DOHH2 (cell line): ENCODE results near the gene FAM98C.

Experiments used
- H3F3A ChIP-seq: fragments of 200-600 bp; sonication (generic), shearing (Covaris generic); 2 replicates; pipeline ENCODE4 v1.6.0; 2016; ENCODE audit warnings: antibody characterized with exemption, mild to moderate bottlenecking; ENCODE audit not compliant: control insufficient read depth, insufficient read depth
- H3K27ac ChIP-seq: fragments of 200-600 bp; sonication (generic); 2 replicates; pipeline ENCODE4 v1.5.1; 2014; ENCODE audit warnings: low read depth, mild to moderate bottlenecking, low read length, moderate library complexity
- H3K27me3 ChIP-seq: fragments of 200-600 bp; sonication (generic); 2 replicates; pipeline ENCODE4 v1.6.1; 2014; ENCODE audit warnings: mild to moderate bottlenecking, low read length, mixed read lengths; ENCODE audit not compliant: control insufficient read depth
- H3K36me3 ChIP-seq: fragments of 200-600 bp; sonication (generic); 2 replicates; pipeline ENCODE4 v1.6.1; 2014; ENCODE audit warnings: mild to moderate bottlenecking, low read length, moderate library complexity, mixed read lengths; ENCODE audit not compliant: control insufficient read depth
- H3K4me1 ChIP-seq: fragments of 200-600 bp; sonication (generic); 2 replicates; pipeline ENCODE4 v1.6.1; 2014; ENCODE audit warnings: mild to moderate bottlenecking, low read length, mixed read lengths; ENCODE audit not compliant: control insufficient read depth
- H3K4me2 ChIP-seq: fragments of 200-600 bp; sonication (generic); 2 replicates; pipeline ENCODE4 v1.6.0; 2014; ENCODE audit warnings: mild to moderate bottlenecking, low read length, moderate library complexity
- H3K4me3 ChIP-seq: fragments of 200-600 bp; sonication (generic); 2 replicates; pipeline ENCODE4 v1.5.1; 2014; ENCODE audit warnings: mild to moderate bottlenecking, low read length, mixed read lengths
- H3K79me2 ChIP-seq: fragments of 200-600 bp; sonication (generic); 2 replicates; pipeline ENCODE4 v1.6.1; 2014; ENCODE audit warnings: mild to moderate bottlenecking, low read length, mixed read lengths; ENCODE audit not compliant: control insufficient read depth
- H3K9me2 ChIP-seq: fragments of 200-600 bp; sonication (generic); replicated peaks from 2 replicates; pipeline ENCODE4 v1.6.1; 2014; ENCODE audit warnings: mild to moderate bottlenecking, low read length, mixed read lengths; ENCODE audit not compliant: control insufficient read depth
- H3K9me3 ChIP-seq: fragments of 200-600 bp; sonication (generic); 2 replicates; pipeline ENCODE4 v1.6.1; 2014; ENCODE audit warnings: antibody characterized with exemption, low read length, mixed read lengths; ENCODE audit not compliant: control insufficient read depth, insufficient read depth
- H4K20me1 ChIP-seq: fragments of 200-600 bp; sonication (generic); 2 replicates; pipeline ENCODE4 v1.6.0; 2014; ENCODE audit warnings: low read depth, mild to moderate bottlenecking, antibody characterized with exemption, low read length, moderate library complexity; ENCODE audit not compliant: control insufficient read depth, insufficient read depth
- EZH2phosphoT487 ChIP-seq: fragments of 200-600 bp; sonication (generic); IDR thresholded peaks from 2 replicates; pipeline ENCODE4 v1.6.1; 2017; ENCODE audit warnings: borderline replicate concordance, mild to moderate bottlenecking, antibody characterized with exemption, low read length, moderate library complexity, mixed read lengths
- TF ChIP-seq, protein P1 (sequence below): fragments of 200-600 bp; sonication (generic); IDR thresholded peaks from one replicate; pipeline ENCODE4 v1.5.1; 2014; ENCODE audit warnings: antibody characterized with exemption, mild to moderate bottlenecking, low read depth, low read length; ENCODE audit not compliant: poor library complexity, severe bottlenecking

Gene FAM98C

GRCh38 chr19:38412491-38412890 lies 9.6 kb downstream of the FAM98C start:
- Histone ChIP-seq H3K36me3 (no peaks in the 10 kb centered on the region), H3K9me3 (no peaks in the 10 kb centered on the region), H3K9me2 (no peaks in the 10 kb centered on the region), H3K27ac (no peak overlapping the region), H3K27me3 (no peaks in the 10 kb centered on the region), H3K4me2 (no peak overlapping the region), H3K79me2 (no peaks in the 10 kb centered on the region), H3K4me3 (no peak overlapping the region), H3K4me1 (peaks cover 5% of the 10 kb centered on the region), H4K20me1 (0 out of 2 replicates have a peak, but pooled peaks cover 2% of the 10 kb centered on the region), H3F3A (no peaks in the 10 kb centered on the region)
- TF ChIP-seq, protein P1, sequence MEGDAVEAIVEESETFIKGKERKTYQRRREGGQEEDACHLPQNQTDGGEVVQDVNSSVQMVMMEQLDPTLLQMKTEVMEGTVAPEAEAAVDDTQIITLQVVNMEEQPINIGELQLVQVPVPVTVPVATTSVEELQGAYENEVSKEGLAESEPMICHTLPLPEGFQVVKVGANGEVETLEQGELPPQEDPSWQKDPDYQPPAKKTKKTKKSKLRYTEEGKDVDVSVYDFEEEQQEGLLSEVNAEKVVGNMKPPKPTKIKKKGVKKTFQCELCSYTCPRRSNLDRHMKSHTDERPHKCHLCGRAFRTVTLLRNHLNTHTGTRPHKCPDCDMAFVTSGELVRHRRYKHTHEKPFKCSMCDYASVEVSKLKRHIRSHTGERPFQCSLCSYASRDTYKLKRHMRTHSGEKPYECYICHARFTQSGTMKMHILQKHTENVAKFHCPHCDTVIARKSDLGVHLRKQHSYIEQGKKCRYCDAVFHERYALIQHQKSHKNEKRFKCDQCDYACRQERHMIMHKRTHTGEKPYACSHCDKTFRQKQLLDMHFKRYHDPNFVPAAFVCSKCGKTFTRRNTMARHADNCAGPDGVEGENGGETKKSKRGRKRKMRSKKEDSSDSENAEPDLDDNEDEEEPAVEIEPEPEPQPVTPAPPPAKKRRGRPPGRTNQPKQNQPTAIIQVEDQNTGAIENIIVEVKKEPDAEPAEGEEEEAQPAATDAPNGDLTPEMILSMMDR = no peak
- TF ChIP-seq EZH2phosphoT487 = no peak

- H3K9me3 ChIP-seq = no peaks in the 10 kb centered on the region
- no peak for TF ChIP-seq EZH2phosphoT487
- TF ChIP-seq, protein P1 = no peak
Observed at GRCh38 chr19:38412961-38413360, 10.1 kb downstream of the FAM98C start.

GRCh38 chr19:38413416-38413815 lies 10.5 kb downstream of the FAM98C start:
- no peaks in the 10 kb centered on the region for H3K27me3 ChIP-seq
- no peak overlapping the region for H3K4me3 ChIP-seq
- H3K36me3 ChIP-seq = no peaks in the 10 kb centered on the region

More at GRCh38 chr19:38412961-38413360, 10.1 kb downstream of the FAM98C start:
- H3K36me3 ChIP-seq = no peaks in the 10 kb centered on the region
- H3F3A ChIP-seq = no peaks in the 10 kb centered on the region
- no peak overlapping the region for H3K27ac ChIP-seq
- H3K79me2 ChIP-seq = no peaks in the 10 kb centered on the region
- no peaks in the 10 kb centered on the region for H3K27me3 ChIP-seq
- H3K4me3 ChIP-seq = no peak overlapping the region
- peaks cover 9% of the 10 kb centered on the region for H3K4me1 ChIP-seq
- no peak overlapping the region for H3K4me2 ChIP-seq
- H3K9me2 ChIP-seq = no peaks in the 10 kb centered on the region
- 0 out of 2 replicates have a peak, but pooled peaks cover 2% of the 10 kb centered on the region for H4K20me1 ChIP-seq

More at GRCh38 chr19:38413416-38413815, 10.5 kb downstream of the FAM98C start:
- no peaks in the 10 kb centered on the region for H3K79me2 ChIP-seq
- peaks cover 14% of the 10 kb centered on the region for H3K4me1 ChIP-seq
- H3F3A ChIP-seq = no peaks in the 10 kb centered on the region
- no peak for TF ChIP-seq EZH2phosphoT487
- TF ChIP-seq, protein P1 = no peak
- H4K20me1 ChIP-seq = 0 out of 2 replicates have a peak, but pooled peaks cover 2% of the 10 kb centered on the region
- H3K4me2 ChIP-seq = no peak overlapping the region
- H3K9me3 ChIP-seq = no peaks in the 10 kb centered on the region
- H3K9me2 ChIP-seq = no peaks in the 10 kb centered on the region
- no peak overlapping the region for H3K27ac ChIP-seq
